NCI-H2227 (cell line): ENCODE measurements around the gene TAS2R3.
"Not testable (repeated sequence)": the region's sequence is repeated elsewhere in the genome, so short reads cannot be mapped to it uniquely, and the experiment has no call there.

Experiments used
- DNase-seq: peaks from one replicate; lab custom pipeline; 2025; ENCODE audit not compliant: unreplicated experiment; lab: John Stamatoyannopoulos, UW

Gene TAS2R3, protein sequence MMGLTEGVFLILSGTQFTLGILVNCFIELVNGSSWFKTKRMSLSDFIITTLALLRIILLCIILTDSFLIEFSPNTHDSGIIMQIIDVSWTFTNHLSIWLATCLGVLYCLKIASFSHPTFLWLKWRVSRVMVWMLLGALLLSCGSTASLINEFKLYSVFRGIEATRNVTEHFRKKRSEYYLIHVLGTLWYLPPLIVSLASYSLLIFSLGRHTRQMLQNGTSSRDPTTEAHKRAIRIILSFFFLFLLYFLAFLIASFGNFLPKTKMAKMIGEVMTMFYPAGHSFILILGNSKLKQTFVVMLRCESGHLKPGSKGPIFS

DNA sequence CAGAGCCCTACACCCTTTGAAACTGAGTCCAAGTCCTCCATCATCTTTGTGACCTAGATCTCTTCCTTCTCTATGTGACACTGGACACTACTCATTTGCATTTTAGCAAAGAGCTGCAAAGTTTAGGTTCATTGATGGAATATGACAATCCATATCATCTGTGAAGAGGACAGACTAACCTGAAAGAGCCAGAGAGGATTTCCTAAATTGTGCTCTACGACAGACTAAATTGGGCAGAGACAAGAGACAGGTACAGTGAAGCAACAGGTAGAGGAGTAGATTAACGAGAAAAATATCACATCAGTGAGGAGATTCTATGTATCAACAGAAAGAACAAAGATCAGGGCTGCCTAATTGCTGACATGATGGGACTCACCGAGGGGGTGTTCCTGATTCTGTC is at the start of gene TAS2R3:
Gene TAS2R3 (plus strand): TSS at position 301 of the 400 bp plus-strand sequence. CDS start 62 bp downstream, at position 363.
- no peak for DNase-seq

DNA sequence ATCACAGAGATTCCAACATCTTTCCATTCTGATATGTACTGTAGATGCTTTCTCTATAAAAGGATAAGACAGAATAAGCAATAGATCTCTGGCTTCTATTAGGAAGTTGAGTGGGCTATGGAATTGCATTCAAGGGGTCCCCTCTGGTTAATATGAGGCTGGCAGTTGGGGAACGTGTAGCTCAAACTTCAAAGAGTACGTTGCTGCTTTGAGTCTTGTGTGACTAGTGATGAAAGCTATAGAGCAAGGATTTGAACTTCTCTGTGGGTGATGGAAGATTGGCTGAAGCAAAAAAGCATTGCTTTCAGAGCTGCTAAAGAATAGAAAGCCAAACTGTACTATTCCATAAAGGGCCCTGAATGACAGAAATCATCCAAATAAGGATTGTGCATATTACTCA is 49.3 kb upstream of the TAS2R3 start:
- DNase-seq = no peak

DNA sequence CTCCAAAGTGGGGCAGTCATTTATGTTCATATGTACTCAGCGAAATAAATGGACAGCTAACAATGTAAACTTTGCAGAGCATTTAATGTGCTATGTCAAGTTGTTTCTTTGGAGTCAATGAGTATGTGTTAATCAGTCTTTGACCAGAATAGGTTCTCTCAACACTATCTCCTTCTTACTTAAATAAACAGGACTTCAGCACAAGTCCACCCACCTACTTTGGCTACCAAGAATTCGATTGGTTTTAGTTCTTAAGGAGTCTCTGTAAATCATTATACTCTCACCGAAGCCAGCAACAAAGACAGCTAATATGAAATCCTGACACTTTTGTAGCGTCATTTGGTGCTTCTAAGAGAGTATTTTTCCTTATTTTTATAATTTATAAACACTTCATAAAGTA is 48.9 kb upstream of the TAS2R3 start:
- DNase-seq = no peak

DNA sequence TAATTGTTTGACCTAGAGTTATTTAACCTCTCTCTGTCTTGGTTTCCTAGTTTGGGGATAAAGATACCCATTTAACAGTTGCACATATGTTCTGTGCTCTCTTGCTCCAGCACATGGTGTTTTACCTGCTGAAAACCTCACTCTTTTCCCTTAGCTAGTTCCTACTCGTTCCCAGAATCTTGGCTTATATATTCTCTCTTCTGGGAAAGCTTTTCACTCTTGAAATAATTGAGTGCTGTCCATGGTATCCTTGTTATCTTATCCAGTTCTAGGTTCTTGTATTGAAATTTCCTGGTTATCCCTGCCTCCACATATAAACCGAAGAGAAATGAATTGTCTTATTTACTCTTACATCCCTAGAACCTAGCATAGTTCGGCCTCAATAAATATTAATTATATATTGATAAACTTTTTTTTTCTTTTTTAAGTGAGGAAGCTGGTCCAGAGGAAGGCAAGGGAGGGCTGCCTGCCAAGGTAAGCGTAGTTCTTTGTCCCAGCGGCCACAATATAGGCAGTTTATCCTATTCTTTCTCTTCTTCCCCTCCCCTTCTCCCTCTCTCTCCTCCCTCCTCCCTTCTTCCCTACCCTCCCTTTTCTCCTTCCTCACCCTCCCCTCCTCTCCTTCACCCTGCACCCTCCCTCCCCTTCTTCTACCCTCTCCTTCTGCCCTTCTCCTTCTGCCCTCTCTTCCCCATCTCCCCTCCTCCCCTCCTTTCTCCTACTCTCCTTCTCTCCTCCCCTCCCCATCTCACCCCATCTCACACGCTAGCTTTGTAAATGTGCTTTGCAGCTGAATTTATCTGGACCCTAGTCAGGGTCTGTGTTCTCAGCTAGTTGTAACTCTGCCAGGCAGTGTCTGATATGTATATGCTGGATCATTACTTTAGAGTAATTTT is 47.9 kb upstream of the TAS2R3 start:
- DNase-seq = no peak

DNA sequence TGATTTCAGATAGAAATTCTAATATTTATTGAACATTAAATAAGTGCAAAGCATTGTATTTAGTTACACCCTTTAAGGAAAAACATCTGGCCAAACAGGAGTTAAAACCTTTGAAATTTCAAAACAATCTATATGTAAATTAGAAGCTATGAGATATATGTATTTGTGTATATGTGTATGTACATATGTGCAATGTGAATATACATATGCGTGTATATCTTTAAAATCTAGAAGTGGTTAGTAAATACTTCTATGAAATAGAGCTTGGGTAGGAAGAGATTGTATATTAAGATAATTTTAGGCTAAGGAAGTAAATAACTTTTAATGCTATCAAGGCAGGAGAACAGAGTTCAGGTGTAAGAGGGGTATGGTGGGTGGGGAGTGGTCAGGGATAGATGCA is 46.4 kb upstream of the TAS2R3 start:
- DNase-seq = no peak

DNA sequence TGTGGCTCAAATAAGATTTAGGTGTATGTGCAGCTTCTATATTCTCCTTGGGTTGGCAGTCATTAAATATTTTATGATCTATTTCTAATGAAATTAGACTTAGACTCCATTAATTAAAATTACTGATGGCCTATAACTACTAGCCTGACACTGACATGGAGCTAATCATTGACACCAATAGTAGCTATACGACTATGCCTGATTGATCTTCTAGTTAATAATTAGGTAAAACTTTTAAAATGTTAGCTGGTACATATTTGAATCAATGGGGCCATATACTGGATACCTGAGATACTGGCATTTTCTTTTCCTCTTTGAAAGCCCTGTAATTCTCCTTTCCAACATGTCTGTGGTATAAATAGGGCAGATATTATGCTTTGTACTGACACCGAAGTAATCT is 41.4 kb upstream of the TAS2R3 start:
- no peak for DNase-seq

DNA sequence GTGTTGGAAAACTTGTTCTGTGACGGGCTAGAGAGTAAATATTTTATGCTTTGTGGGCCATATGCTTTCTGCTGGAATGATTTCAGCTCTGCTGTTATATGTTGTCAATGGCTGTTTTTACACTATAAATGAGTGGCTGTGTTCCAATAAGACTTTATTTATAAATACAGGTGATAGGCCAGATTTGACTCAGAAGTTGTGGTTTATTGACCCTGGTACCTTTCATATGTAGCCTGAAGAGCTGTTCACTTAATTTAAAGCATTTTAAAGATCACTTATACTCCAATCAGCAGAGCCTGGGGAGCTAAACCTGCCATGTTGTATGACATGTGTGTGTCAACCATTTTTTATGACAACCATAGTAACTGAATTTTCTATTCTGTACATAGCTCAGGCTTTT is 34.9 kb upstream of the TAS2R3 start:
- no peak for DNase-seq

DNA sequence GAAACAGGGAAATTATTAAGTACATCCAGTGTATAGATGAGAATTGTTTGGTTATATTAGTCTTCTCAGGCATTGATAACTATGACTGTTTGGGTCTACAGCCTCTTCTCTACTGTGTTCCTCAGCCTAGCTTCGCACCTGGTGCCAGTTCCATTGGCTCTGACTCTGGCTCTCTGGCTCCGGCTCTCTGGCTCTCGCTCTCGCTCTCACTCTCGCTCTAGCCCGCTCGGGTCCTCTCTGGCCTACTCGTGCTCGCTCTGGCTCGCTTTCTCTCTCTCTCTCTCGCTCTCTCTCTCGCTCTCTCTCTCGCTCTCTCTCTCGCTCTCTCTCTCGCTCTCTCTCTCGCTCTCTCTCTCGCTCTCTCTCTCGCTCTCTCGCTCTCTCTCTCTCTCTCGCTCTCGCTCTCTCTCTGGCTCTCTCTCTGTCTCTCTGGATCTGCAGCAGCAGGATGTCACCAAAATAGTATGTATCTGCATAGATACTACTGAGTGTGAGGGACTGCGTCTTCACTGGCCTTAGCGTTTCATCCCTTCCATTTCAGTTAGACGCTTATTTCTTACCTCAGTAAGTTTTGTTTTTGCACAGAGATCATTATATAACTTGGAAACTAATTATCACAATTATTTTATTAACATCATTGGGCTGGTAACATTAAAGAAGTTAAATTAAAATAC is 32.3 kb upstream of the TAS2R3 start:
- no peak for DNase-seq

DNA sequence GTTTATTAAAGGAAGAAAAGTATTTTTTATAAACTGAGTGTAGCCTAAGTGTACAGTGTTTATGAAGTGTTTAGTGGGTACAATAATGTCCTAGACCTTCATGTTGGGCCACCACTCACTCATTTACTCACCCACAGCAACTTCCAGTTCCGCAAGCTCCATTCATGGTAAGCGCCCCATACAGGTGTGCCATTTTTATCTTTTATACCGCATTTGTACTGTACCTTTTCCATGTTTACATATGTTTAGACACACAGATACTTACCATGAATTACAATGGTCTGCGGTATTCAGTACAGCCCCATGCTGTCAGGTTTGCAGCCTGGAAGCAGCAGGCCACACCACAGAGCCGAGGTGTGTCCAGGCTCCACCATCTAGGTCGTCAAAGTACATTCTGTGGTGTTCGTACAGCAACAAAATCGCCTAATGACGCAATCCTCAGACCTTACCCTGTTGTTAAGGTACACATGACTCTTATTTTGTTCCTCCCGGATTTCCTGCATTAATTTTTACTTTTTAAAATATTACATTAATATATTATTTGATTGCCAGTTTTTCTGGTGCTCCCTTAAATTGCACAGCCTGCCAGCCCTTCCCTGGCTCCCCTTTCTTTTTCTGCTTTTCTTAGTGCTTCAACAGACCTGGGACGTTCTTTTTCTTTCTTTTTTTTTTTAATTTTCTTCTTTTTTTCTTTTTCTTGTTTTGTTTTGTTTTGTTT is 26.6 kb upstream of the TAS2R3 start:
- peak; percentile 36 for DNase-seq

DNA sequence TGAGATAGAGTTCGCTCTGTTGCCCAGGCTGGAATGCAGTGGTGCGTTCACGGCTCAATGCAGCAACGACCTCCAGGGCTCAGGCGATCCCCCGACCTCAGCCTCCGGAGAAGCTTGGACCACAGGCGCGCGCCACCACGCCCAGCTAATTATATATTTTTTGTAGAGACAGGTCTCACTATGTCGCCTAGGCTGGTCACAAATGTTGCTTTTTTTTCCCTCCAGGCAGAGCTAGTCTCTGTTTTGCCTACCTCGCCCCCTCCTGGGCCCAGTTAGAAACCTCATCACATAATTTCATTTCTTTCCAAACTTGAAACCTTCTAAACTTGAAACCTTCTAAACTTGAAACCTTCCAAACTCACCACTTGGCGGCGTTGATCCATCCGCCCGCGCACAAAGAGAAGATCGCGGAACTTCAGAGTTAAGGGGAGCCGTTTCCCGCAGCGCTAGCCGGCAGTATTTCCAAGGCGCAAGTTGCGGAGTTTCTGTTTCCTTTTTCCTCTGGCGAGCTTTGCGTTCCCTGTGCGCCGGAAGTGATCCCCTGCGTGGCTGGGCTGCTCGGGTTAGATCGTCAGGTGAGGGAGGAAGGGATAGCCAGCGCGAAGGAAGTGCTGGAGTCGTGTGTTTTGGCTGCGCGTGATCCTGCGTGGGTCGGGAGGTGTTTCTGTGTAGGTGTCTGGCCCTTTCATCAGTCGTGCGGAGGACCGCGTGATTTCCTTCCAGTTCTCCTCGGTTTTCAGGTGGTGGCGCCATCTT is 25.9 kb upstream of the TAS2R3 start, which contains the start of gene SSBP1:
Gene SSBP1 (plus strand): TSS at position 523 of the 756 bp plus-strand sequence. CDS start 809 bp downstream, outside the sequence.
- peak; percentile 98 for DNase-seq

DNA sequence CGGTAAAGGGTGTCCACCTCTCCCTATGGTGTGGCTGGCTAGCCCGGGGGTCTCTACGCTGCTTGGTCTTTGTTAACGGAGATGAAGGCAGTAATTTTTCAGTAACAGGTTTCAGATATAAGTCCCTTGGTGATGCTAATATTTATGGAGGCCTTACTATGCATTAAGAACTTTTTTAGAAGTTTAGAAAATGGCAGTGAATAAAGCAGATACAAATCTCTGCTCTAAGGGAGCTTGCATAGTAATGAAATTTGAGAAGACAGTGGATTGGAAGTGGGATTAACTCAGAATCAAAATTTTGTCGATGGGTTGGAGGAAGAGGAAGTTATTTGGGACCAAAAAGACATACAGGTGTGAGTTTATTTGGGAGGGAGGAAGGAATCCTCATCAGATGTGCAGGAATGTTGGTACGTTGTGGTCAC is 25.3 kb upstream of the TAS2R3 start:
- DNase-seq = no peak

DNA sequence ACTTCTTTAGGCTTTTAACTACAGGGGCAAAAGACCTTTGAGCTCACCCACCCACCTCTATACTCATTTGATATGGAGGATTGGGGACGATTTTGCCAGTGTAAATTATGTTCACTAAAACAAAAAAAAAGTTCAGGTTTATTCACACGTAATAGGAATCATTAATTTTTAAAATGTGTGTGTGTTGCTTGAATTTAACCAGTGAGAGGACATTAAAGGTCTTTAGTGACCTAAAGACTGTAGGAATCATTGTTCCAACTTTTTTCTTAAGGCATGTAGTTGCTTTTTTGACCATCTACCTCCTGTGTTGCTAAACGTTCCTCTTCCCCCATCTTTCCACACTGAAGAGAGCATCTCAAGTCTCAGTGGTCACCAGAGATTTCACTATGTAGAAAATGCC is 24.6 kb upstream of the TAS2R3 start:
- DNase-seq = no peak

DNA sequence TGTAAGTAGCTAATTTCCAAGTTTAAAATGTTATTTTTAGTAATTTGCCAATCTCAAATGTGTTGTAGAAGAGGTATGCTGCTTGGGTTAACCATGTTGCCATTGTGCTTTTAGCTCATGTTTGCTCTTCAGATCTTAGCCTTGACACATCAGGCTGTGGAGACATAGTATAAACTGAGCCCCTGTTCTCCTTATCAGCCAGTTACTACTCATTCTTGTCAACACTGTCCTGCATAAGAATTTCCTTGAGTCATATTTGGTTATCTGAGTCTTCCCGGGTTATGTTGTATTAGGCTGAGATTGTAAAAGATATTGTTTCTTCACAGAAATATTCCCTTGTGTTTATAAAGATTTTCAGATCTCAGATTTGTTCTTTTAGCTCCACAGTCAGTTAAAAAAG is 21.7 kb upstream of the TAS2R3 start:
- DNase-seq = no peak

DNA sequence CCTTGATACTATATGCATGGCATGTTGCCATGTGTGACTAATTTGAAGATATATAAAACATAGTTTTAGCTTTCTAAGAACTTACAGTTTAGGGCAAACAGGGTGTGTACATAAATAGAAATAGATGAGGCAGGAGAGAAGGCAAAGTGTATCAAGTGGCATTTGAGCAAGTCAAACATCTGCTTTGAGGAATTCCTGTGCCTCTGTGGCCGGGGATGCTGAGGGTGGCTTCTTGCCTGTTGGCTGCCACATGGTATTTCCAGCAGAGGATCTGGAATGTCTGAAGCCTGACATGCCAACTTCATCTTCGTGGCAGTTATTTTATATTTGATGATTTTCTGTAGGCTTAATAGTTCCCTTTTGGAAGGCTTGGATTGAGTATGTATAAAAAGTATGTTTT is 19.8 kb upstream of the TAS2R3 start:
- no peak for DNase-seq

DNA sequence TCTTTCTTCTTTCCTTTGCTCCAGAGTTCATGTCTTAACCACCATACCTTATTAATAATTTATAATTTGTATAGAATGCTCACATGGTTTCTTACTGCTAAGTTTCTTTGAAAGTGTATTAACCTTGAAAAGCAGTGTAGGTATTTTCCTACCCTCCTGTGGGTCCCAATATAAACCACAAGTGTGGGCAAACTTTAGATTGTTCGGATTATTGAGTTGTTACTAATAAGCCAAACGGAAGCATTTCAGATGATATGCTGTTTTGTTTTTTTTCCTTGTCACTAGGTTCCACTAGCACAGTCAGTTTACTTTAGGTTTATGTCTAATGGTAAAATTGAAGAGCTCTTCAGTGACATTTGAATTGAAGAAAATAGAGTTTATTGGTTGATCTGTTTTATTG is 15.5 kb upstream of the TAS2R3 start:
- no peak for DNase-seq

DNA sequence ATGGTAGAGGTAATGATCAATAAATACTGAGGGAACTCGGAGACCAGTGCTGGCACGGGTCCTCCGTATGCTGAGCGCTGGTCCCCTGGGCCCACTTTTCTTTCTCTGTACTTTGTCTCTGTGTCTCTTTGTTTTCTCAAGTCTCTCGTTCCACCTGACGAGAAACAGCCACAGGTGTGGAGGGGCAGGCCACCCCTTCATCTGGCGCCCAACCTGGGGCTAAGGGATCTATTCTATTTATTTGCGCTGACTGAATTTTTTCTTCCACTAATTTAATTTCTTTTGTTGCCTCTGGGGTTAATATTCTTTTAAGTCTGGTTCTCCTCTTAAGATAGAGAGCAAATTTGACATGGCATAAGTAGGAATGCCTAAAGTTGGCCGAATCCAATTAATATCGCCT is 12.0 kb upstream of the TAS2R3 start:
- peak; percentile 32 for DNase-seq

DNA sequence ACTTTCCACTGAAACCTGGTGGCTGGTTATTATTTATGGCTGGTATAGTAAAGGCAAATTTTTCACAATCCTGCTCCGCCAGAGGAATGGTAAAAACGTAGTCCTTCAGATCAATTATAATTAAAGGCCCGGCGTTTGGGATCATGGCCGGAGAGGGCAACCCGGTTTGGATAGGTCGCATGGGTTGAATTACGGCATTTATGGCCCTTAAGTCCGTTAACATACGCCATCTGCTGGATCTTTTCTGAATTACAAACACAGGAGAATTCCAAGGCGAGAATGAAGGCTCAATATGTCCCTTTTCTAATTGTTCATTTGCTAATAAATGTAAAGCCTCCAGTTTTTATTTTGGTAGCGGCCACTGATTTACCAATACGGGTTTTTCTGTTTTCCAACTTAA is 11.3 kb upstream of the TAS2R3 start:
- DNase-seq = peak; percentile 4

DNA sequence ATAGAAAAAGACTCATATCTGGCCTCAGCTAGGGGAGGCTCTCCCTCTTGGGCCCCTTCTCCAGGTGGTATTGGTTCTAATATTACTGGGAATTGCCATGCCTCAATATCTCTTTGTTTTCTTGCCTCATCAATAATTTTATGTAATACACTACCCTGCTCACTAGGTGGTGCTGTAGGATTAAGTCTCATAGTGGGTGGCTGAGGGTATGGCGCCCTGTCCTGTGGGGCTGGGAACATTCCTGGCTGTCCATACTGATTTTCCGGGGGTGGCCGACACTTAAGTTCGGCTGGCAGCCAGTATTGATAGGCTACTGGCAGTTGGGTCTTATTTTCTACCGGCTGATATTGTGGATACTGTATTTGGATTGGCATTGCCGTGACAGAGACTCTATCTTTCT is 9.0 kb upstream of the TAS2R3 start:
- DNase-seq = peak; percentile 23

DNA sequence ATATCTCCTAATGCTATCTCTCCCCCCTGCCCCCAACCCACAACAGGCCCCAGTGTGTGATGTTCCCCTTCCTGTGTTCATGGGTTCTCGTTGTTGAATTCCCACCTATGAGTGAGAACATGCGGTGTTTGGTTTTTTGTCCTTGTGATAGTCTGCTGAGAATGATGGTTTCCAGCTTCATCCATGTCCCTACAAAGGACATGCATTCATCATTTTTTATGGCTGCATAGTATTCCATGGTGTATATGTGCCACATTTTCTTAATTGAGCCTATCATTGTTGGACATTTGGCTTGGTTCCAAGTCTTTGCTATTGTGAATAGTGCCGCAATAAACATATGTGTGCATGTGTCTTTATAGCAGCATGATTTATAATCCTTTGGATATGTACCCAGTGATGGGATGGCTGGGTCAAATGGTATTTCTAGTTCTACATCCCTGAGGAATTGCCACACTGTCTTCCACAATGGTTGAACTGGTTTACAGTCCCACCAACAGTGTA is 6.2 kb downstream of the TAS2R3 start:
- not testable (repeated sequence) for DNase-seq

DNA sequence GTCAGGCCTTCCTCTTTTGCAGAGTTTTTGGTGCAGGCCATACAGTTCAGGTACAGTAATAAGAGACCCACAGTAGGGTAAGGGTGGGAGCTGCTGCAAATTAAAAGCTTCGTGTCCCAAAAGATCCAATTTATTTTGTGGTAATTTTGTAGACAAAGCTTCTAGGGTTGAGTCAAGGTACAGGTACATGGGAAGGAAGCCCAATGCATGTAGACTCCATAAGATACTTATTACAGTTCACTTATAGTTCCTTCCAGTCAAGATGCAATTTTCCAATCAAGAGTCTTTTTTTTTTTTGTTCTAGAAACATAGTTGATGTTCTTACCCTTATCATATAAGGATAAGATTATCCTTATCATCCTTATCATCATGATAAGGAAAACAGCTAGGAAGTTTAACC is 12.5 kb downstream of the TAS2R3 start, which contains the start of gene TAS2R4:
Gene TAS2R4 (plus strand): TSS at position 301 of the 400 bp plus-strand sequence. CDS start 1,815 bp downstream, outside the sequence.
- no peak for DNase-seq
